Measurements from ENCODE around the gene CHL1.

CHL1 gene

GRCh38 chr3:217099-217813, 20.7 kb downstream of the CHL1 start:
- no peak for DNase-seq

- DNase-seq = no peak
Observed at GRCh38 chr3:217948-218347, 21.4 kb downstream of the CHL1 start.

- DNase-seq = no peak
Observed at GRCh38 chr3:228442-229182, 32.0 kb downstream of the CHL1 start.

- no peak for DNase-seq
Observed at GRCh38 chr3:229183-229661, 32.7 kb downstream of the CHL1 start.

- DNase-seq = no peak
Observed at GRCh38 chr3:236881-237280, 40.3 kb downstream of the CHL1 start.

- no peak for DNase-seq
Observed at GRCh38 chr3:242602-243355, 46.2 kb downstream of the CHL1 start.

GRCh38 chr3:243356-243725, 46.8 kb downstream of the CHL1 start:
- DNase-seq = peak; percentile 10

- no peak for DNase-seq
Observed at GRCh38 chr3:244041-244440, 47.5 kb downstream of the CHL1 start.

GRCh38 chr3:247916-248315, 51.4 kb downstream of the CHL1 start:
- no peak for DNase-seq

GRCh38 chr3:248864-249520, 52.4 kb downstream of the CHL1 start:
- DNase-seq = no peak

- no peak for DNase-seq
Observed at GRCh38 chr3:249587-250262, 53.2 kb downstream of the CHL1 start.

- no peak for DNase-seq
Observed at GRCh38 chr3:256501-256900, 59.9 kb downstream of the CHL1 start.

GRCh38 chr3:257826-258225, 61.3 kb downstream of the CHL1 start:
- no peak for DNase-seq

- DNase-seq = no peak
Observed at GRCh38 chr3:260898-261297, 64.3 kb downstream of the CHL1 start.

- no peak for DNase-seq
Observed at GRCh38 chr3:263393-263792, 66.8 kb downstream of the CHL1 start.

GRCh38 chr3:264394-265156, 68.0 kb downstream of the CHL1 start:
- DNase-seq = no peak

GRCh38 chr3:267101-267500, 70.5 kb downstream of the CHL1 start:
- DNase-seq = no peak

- DNase-seq = no peak
Observed at GRCh38 chr3:270688-271087, 74.1 kb downstream of the CHL1 start.

GRCh38 chr3:274927-275326, 78.4 kb downstream of the CHL1 start:
- DNase-seq = no peak

GRCh38 chr3:277873-278272, 81.3 kb downstream of the CHL1 start:
- DNase-seq = no peak

- no peak for DNase-seq
Observed at GRCh38 chr3:278300-279064, 81.9 kb downstream of the CHL1 start.
